Transverse colon (tissue), 4 donors: ENCODE measurements around the gene RIPOR1.

Source experiments
- CTCF ChIP-seq, 5 experiments: fragments of 200-600 bp in 3 of 5; fragments of 450-650 bp in 2 of 5; sonication (generic) in 3 of 5; IDR thresholded peaks; 1 replicate in 2 of 5; 2 replicates in 3 of 5; pipeline ENCODE4 v1.5.1; 2016 to 2017; ENCODE audit warnings: antibody characterized with exemption in 5 of 5, inconsistent platforms in 3 of 5, mild to moderate bottlenecking in 2 of 5, moderate library complexity in 1 of 5
- EP300 ChIP-seq: sonication (generic); formaldehyde crosslinking; IDR thresholded peaks from one replicate; pipeline ENCODE4 v1.6.1; 2017; ENCODE audit warnings: antibody characterized with exemption, low read depth
- POLR2A ChIP-seq: fragments of 450-650 bp; IDR thresholded peaks from one replicate; pipeline ENCODE4 v1.6.1; 2016; ENCODE audit warnings: antibody characterized with exemption, mild to moderate bottlenecking, moderate library complexity
- POLR2AphosphoS5 ChIP-seq, 3 donors: sonication (generic); formaldehyde crosslinking; IDR thresholded peaks; one replicate each; pipeline ENCODE4 v1.6.1; 2016; ENCODE audit warnings: antibody characterized with exemption in 3 of 3

GRCh38 chr16:67562918-67563707 is 34.5 kb downstream of the RIPOR1 start:
- TF ChIP-seq EP300 (no peak), POLR2A (peak; percentile 59), CTCF (IDR thresholded peaks at IDR 0.05) (peak in 3 of 5 experiments; percentile 9 to 33 (median 17)), POLR2AphosphoS5 (IDR thresholded peaks at IDR 0.05) (peak in 1 of 3 donors; percentile 24)
